NB4 (cell line): ENCODE results near the gene CD79A.

Source experiments
- POLR2A ChIP-seq: IDR thresholded peaks from 2 replicates; pipeline ENCODE4 v1.6.1; 2011; ENCODE audit warnings: mild to moderate bottlenecking; ENCODE audit not compliant: insufficient read length; ENCODE audit errors: extremely low read depth
- TF ChIP-seq, protein P1 (sequence below): IDR thresholded peaks from one replicate; pipeline ENCODE4 v1.5.1; 2012; ENCODE audit warnings: low read depth, low read length

GRCh38 chr19:41912899-41913537 is 35.9 kb downstream of the CD79A start:
- TF ChIP-seq, protein P1, sequence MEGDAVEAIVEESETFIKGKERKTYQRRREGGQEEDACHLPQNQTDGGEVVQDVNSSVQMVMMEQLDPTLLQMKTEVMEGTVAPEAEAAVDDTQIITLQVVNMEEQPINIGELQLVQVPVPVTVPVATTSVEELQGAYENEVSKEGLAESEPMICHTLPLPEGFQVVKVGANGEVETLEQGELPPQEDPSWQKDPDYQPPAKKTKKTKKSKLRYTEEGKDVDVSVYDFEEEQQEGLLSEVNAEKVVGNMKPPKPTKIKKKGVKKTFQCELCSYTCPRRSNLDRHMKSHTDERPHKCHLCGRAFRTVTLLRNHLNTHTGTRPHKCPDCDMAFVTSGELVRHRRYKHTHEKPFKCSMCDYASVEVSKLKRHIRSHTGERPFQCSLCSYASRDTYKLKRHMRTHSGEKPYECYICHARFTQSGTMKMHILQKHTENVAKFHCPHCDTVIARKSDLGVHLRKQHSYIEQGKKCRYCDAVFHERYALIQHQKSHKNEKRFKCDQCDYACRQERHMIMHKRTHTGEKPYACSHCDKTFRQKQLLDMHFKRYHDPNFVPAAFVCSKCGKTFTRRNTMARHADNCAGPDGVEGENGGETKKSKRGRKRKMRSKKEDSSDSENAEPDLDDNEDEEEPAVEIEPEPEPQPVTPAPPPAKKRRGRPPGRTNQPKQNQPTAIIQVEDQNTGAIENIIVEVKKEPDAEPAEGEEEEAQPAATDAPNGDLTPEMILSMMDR = no peak
- no peak for TF ChIP-seq POLR2A
